PC-9 (cell line): ENCODE results near the gene DAPK2. TPM values are rescaled to one million over a fixed set of nuclear protein-coding genes. Genes with fewer than 3 reads are reported as not detected.
A peak's percentile ranks its signal among the peaks of the same experiment; 100 is the strongest.

ENCODE experiments used
- Bru-seq: library from RNA; stranded (reverse); fragments of 400-500 nt; gene quantifications from one replicate; lab custom pipeline; 2021; lab: Mats Ljungman, UMichigan
- BruChase-seq, 2 experiments: library from RNA; stranded (reverse); fragments of 400-500 nt; gene quantifications; one replicate each; lab custom pipeline; 2021; lab: Mats Ljungman, UMichigan
- BruUV-seq: library from RNA; stranded (reverse); fragments of 400-500 nt; replicated peaks from 2 replicates; lab custom pipeline; 2021; lab: Mats Ljungman, UMichigan
- CTCF ChIA-PET: fragments of 300-600 bp; sonication (Branson Sonifier 250); formaldehyde crosslinking; loops from one replicate; lab custom pipeline; 2022; ENCODE audit warnings: antibody characterized with exemption; lab: Charles Lee
- POLR2A ChIA-PET: fragments of 300-600 bp; sonication (Branson Sonifier 250); formaldehyde crosslinking; loops from one replicate; lab custom pipeline; 2022; ENCODE audit warnings: antibody characterized with exemption; ENCODE audit not compliant: unreplicated experiment; lab: Charles Lee
- DNase-seq, 2 experiments: peaks; one replicate each; pipeline versions ENCODE4 v3.0.0 to v3.0.0-alpha.2; 2015 to 2022; ENCODE audit warnings: mixed read lengths in 1 of 2
- H2AFZ ChIP-seq: fragments of 200-600 bp; sonication (generic); 2 replicates; pipeline ENCODE4 v1.8.1; 2017; ENCODE audit warnings: antibody characterized with exemption
- H3F3A ChIP-seq: fragments of 200-600 bp; sonication (generic); 2 replicates; pipeline ENCODE4 v1.8.1; 2017; ENCODE audit warnings: antibody characterized with exemption, mild to moderate bottlenecking, low read depth; ENCODE audit not compliant: insufficient read depth
- H3K27ac ChIP-seq: fragments of 200-600 bp; sonication (generic); 2 replicates; pipeline ENCODE4 v1.6.1; 2016; ENCODE audit warnings: mixed run types
- H3K27me3 ChIP-seq: fragments of 200-600 bp; sonication (generic); 2 replicates; pipeline ENCODE4 v1.6.1; 2016; ENCODE audit warnings: low read depth, mixed run types; ENCODE audit not compliant: insufficient read depth
- H3K36me3 ChIP-seq: fragments of 200-600 bp; sonication (generic); 2 replicates; pipeline ENCODE4 v1.6.1; 2016; ENCODE audit warnings: low read depth, mixed run types
- H3K4me1 ChIP-seq: fragments of 200-600 bp; sonication (generic); replicated peaks from 2 replicates; pipeline ENCODE4 v1.6.1; 2016; ENCODE audit warnings: mixed run types; ENCODE audit not compliant: insufficient read depth
- H3K4me2 ChIP-seq: fragments of 200-600 bp; sonication (generic); 2 replicates; pipeline ENCODE4 v1.6.1; 2017; ENCODE audit warnings: mixed run types
- H3K4me3 ChIP-seq: fragments of 200-600 bp; sonication (generic); 2 replicates; pipeline ENCODE4 v1.6.1; 2016; ENCODE audit warnings: mixed run types
- H3K79me2 ChIP-seq: fragments of 200-600 bp; sonication (generic); 2 replicates; pipeline ENCODE4 v1.6.1; 2017; ENCODE audit warnings: low read depth, mixed run types
- H3K9me2 ChIP-seq: fragments of 200-600 bp; sonication (generic); 2 replicates; pipeline ENCODE4 v1.8.1; 2017; ENCODE audit warnings: mild to moderate bottlenecking; ENCODE audit not compliant: insufficient read depth
- H3K9me3 ChIP-seq: fragments of 200-600 bp; sonication (generic); 2 replicates; pipeline ENCODE4 v1.8.1; 2016; ENCODE audit warnings: low read depth; ENCODE audit not compliant: insufficient read depth
- H4K20me1 ChIP-seq: fragments of 200-600 bp; sonication (generic); 2 replicates; pipeline ENCODE4 v1.8.1; 2017; ENCODE audit not compliant: insufficient read depth
- EZH2 ChIP-seq: fragments of 200-600 bp; sonication (generic); IDR thresholded peaks from 2 replicates; pipeline ENCODE4 v1.8.0; 2017; ENCODE audit warnings: antibody characterized with exemption, low read depth
- intact Hi-C: fragments of 100-400 bp; cut with micrococcal nuclease; formaldehyde crosslinking; loops from one replicate; pipeline ENCODE4 v1.10.0; 2022; ENCODE audit not compliant: unreplicated experiment
- long read RNA-seq: library from polyadenylated mRNA; stranded (forward); transcript quantifications from one replicate; pipeline ENCODE4 v2.0.0, GENCODE V29; 2022
- total RNA-seq: library from RNA; stranded (reverse); gene quantifications from 2 replicates; pipeline ENCODE4 v1.2.3, GENCODE V29; 2021
- TF ChIP-seq, protein P1 (sequence below): fragments of 200-600 bp; sonication (generic); conservative IDR thresholded peaks from 2 replicates; pipeline ENCODE4 v1.6.1; 2017; ENCODE audit warnings: mixed run types, antibody characterized with exemption, mild to moderate bottlenecking, moderate library complexity

The DAPK2 gene
- total RNA-seq = 11.0 and 19.6 TPM in 2 replicates
- Bru-seq, nascent RNA = percentile 44 among the genes with signal in this experiment
- percentile 54 among the genes with signal in this experiment for BruChase-seq, experiment 1, labeled RNA remaining after a 2-hour chase
- BruChase-seq, experiment 2, labeled RNA remaining after a 6-hour chase = percentile 51 among the genes with signal in this experiment
- long read RNA-seq, partial matches to known transcripts = 0 of 5 reads
- long read RNA-seq, other reads (novel, unspliced or antisense) = 3 of 5 reads

GRCh38 chr15:64046421-64047153, at the start of gene DAPK2:
DAPK2 (minus strand) TSS chr15:64046485; CDS start chr15:64040261, 6,224 bp downstream.
- H3K9me3 ChIP-seq = no peaks in the 10 kb centered on the region
- H3K4me2 ChIP-seq = peak within 1 kb of the TSS; percentile 79
- DNase-seq = peak; percentile 40 to 83
- POLR2A ChIA-PET = interaction anchor here (0.6 kb wide), 1 partner anchor 341 kb away, joined by 5 read pairs; no protein-coding TSS in a partner anchor
- no peaks in the 10 kb centered on the region for H3K79me2 ChIP-seq
- H4K20me1 ChIP-seq = no peaks in the 10 kb centered on the region
- H3F3A ChIP-seq = no peaks in the 10 kb centered on the region
- 0 out of 2 replicates have a peak within 1 kb of the TSS, but pooled peaks have one; percentile 11 for H2AFZ ChIP-seq
- H3K27ac ChIP-seq = no peak within 1 kb of the TSS
- no TSS peak for BruUV-seq
- no peaks in the 10 kb centered on the region for H3K27me3 ChIP-seq
- H3K4me1 ChIP-seq = peaks cover 7% of the 10 kb centered on the region; the same call in 1 of the 2 replicates
- peak within 1 kb of the TSS; percentile 51; the same call in 1 of the 2 replicates for H3K4me3 ChIP-seq
- H3K9me2 ChIP-seq = no peaks in the 10 kb centered on the region
- no peaks in the 10 kb centered on the region for H3K36me3 ChIP-seq
- TF ChIP-seq, protein P1, sequence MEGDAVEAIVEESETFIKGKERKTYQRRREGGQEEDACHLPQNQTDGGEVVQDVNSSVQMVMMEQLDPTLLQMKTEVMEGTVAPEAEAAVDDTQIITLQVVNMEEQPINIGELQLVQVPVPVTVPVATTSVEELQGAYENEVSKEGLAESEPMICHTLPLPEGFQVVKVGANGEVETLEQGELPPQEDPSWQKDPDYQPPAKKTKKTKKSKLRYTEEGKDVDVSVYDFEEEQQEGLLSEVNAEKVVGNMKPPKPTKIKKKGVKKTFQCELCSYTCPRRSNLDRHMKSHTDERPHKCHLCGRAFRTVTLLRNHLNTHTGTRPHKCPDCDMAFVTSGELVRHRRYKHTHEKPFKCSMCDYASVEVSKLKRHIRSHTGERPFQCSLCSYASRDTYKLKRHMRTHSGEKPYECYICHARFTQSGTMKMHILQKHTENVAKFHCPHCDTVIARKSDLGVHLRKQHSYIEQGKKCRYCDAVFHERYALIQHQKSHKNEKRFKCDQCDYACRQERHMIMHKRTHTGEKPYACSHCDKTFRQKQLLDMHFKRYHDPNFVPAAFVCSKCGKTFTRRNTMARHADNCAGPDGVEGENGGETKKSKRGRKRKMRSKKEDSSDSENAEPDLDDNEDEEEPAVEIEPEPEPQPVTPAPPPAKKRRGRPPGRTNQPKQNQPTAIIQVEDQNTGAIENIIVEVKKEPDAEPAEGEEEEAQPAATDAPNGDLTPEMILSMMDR = peak; percentile 65
- TF ChIP-seq EZH2 = no peak
- CTCF ChIA-PET = interaction anchor here (0.6 to 3.9 kb wide), 9 partner anchors 16 to 294 kb away, joined by 3 to 46 read pairs (median 3); no protein-coding TSS in a partner anchor
- intact Hi-C loops = loop anchor here (1.0 to 5.0 kb wide), 5 partner anchors 34 to 294 kb away; no protein-coding TSS in a partner anchor

- H3K27ac ChIP-seq = no peak overlapping the region
- peak overlapping the region; percentile 96; the same call in 1 of the 2 replicates for H3K4me3 ChIP-seq
- H2AFZ ChIP-seq = peak overlapping the region; percentile 90
- H4K20me1 ChIP-seq = peaks cover 13% of the 10 kb centered on the region
- DNase-seq = no peak
- TF ChIP-seq EZH2 = no peak
- TF ChIP-seq, protein P1 = no peak
- CTCF ChIA-PET = no interaction called here
- no peaks in the 10 kb centered on the region for H3K9me3 ChIP-seq
- no peaks in the 10 kb centered on the region for H3K27me3 ChIP-seq
- H3K9me2 ChIP-seq = no peaks in the 10 kb centered on the region
- H3K36me3 ChIP-seq = no peaks in the 10 kb centered on the region
- intact Hi-C loops = loop anchor here (5.0 kb wide), 1 partner anchor 57 kb away; the partner anchor contains the start of gene SNX22
- H3F3A ChIP-seq = peaks cover 12% of the 10 kb centered on the region; the same call in 1 of the 2 replicates
- H3K4me2 ChIP-seq = peak overlapping the region; percentile 84
- H3K79me2 ChIP-seq = peaks cover 78% of the 10 kb centered on the region
- peaks cover 26% of the 10 kb centered on the region for H3K4me1 ChIP-seq
- POLR2A ChIA-PET = interaction anchor here (0.5 to 0.6 kb wide), 4 partner anchors 8 to 494 kb away, joined by 3 to 6 read pairs (median 4); no protein-coding TSS in a partner anchor
- no TSS peak for BruUV-seq
Measured at GRCh38 chr15:64095431-64095794, 49.1 kb upstream of the DAPK2 start.
